GM21447 (cell line): ENCODE data around the gene ERP27.
A peak's percentile ranks its signal among the peaks of the same experiment; 100 is the strongest.

ENCODE experiments used
- ATAC-seq: cut with Tn5 transposase; IDR thresholded peaks from one replicate; pipeline ENCODE4 v1.9.1; 2021; ENCODE audit not compliant: unreplicated experiment

ERP27 gene

DNA sequence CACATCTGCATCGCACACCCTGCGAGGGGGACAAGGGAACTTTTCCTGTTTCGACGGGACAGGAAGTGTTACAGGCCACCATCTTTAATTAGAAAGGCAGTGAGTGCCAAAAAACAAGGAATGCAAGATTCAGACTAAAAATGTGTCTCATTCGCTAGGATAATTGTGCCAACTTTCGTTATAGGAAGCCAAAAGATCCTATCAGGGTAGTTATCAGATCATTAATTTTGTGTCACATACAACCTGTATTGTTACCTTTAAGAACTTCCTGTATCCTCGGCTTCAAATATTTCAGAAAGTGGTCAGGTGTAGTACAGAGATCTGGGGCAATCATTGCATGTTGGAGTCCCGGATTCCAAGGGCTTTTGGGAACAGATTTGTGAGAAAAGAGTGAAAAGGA lies 33.5 kb downstream of the ERP27 start:
- ATAC-seq = no peak

- ATAC-seq = no peak
These were observed 34.8 kb downstream of the ERP27 start for GRCh38 chr12:14903386-14904098.

GRCh38 chr12:14902465-14902864 lies 35.9 kb downstream of the ERP27 start:
- ATAC-seq = no peak

GRCh38 chr12:14901228-14901562 lies 37.1 kb downstream of the ERP27 start:
- no peak for ATAC-seq

GRCh38 chr12:14900521-14901227 lies 37.7 kb downstream of the ERP27 start:
- no peak for ATAC-seq

GRCh38 chr12:14896521-14897169 lies 41.7 kb downstream of the ERP27 start:
- no peak for ATAC-seq

GRCh38 chr12:14893506-14894250 lies 44.7 kb downstream of the ERP27 start:
- ATAC-seq = no peak

GRCh38 chr12:14892726-14893505 lies 45.4 kb downstream of the ERP27 start:
- ATAC-seq = no peak

DNA sequence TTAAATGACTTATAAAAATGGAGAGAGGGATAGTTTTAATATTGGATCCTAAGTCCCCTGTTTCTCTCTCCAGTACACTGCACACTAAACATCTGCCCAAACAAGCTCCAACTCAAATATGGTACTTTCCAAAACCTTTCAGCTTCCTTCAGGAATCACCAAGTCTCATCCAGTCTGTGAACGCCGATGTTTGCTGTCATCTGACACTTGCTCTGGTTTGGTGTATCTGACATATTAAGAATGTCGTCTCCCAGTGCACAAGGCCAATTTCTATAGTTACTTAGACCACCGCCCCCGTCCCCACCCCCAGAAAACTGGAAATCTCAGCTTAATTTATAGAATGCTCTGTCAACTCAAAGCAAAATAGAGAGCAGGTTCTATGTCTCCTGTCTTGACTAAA lies 47.6 kb downstream of the ERP27 start:
- ATAC-seq = no peak

- no peak for ATAC-seq
These were observed 52.1 kb downstream of the ERP27 start for GRCh38 chr12:14886271-14886670.

GRCh38 chr12:14885718-14886221 lies 52.6 kb downstream of the ERP27 start, which contains the start of gene MGP:
TSS of gene MGP (minus strand) at chr12:14885854. CDS start at chr12:14885791, 63 bp downstream.
- no peak for ATAC-seq

GRCh38 chr12:14884458-14884878 lies 53.9 kb downstream of the ERP27 start:
- peak; percentile 98 for ATAC-seq

DNA sequence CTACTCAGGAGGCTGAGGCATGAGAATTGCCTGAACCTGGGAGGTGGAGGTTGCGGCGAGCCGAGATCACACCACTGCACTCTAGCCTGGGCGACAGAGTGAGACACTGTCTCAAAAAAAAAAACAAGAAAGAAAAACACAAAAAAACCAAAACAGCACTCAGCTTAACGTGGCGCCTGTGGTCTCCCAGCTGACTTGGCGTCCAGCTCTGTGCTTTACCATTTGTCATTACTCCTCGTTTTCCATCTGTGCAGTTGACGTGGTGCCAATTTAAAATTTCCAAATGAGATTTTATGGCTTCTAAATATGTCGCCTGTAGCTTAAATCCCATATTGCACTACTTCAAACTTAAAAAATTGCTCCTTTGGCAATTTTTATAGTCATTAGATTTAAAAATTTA lies 54.7 kb downstream of the ERP27 start:
- no peak for ATAC-seq

GRCh38 chr12:14880890-14881453 lies 57.4 kb downstream of the ERP27 start:
- ATAC-seq = no peak

GRCh38 chr12:14879222-14879933 lies 59.0 kb downstream of the ERP27 start:
- no peak for ATAC-seq

GRCh38 chr12:14878488-14878887 lies 59.8 kb downstream of the ERP27 start:
- ATAC-seq = no peak

DNA sequence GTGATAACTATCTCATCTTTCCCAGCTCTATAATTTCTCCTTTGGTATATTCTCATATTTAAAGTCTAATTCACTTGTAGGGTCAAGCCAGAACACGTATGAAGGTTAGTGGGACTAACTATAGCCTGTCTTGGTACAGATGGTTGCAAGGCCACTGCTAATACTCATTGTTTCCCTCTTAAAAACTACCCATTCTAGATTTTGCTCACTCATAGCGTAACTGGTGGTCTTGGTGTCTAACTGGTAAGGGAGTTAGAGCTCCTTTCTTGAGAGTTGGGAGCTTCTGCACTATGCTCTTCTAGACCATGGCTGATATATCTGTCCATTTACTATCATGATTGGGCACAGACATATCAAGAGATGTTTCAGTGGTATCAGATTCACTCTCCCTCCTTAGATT lies 61.5 kb downstream of the ERP27 start:
- no peak for ATAC-seq

- ATAC-seq = no peak
These were observed 63.5 kb downstream of the ERP27 start for GRCh38 chr12:14874882-14875281.

GRCh38 chr12:14873440-14874185 lies 64.7 kb downstream of the ERP27 start:
- no peak for ATAC-seq
